Neural progenitor cell (in vitro differentiated cells): Measurements from ENCODE around the gene PPP4R3B.
"Not testable (repeated sequence)": the region's sequence is repeated elsewhere in the genome, so short reads cannot be mapped to it uniquely, and the experiment has no call there.

ENCODE experiments used
- CTCF ChIP-seq: fragments of 200-600 bp; sonication (generic); IDR thresholded peaks from 2 replicates; pipeline ENCODE4 v1.5.1; 2017; ENCODE audit warnings: antibody characterized with exemption, mild to moderate bottlenecking
- EZH2 ChIP-seq: fragments of 200-600 bp; sonication (generic); IDR thresholded peaks from 2 replicates; pipeline ENCODE4 v1.6.1; 2017; ENCODE audit warnings: antibody characterized with exemption, mild to moderate bottlenecking, moderate library complexity
- EZH2phosphoT487 ChIP-seq: fragments of 200-600 bp; sonication (generic); IDR thresholded peaks from 2 replicates; pipeline ENCODE4 v1.6.1; 2017; ENCODE audit warnings: antibody characterized with exemption

- not testable (repeated sequence) for TF ChIP-seq EZH2, CTCF, EZH2phosphoT487
Measured at GRCh38 chr2:55569002-55569401, 48.4 kb downstream of the PPP4R3B start.
